HG03095 (cell line): ENCODE measurements around the gene ACOXL.

ENCODE experiments used
- ATAC-seq: cut with Tn5 transposase; IDR thresholded peaks from one replicate; pipeline ENCODE4 v1.9.1; 2021; ENCODE audit warnings: moderate library complexity; ENCODE audit not compliant: unreplicated experiment

The ACOXL gene

GRCh38 chr2:110904779-110905148 lies 172.4 kb downstream of the ACOXL start:
- ATAC-seq = no peak

- no peak for ATAC-seq
Measured at GRCh38 chr2:110905217-110905616, 172.8 kb downstream of the ACOXL start.

GRCh38 chr2:110906613-110907298 lies 174.4 kb downstream of the ACOXL start:
- no peak for ATAC-seq

GRCh38 chr2:110909501-110909900 lies 177.1 kb downstream of the ACOXL start:
- no peak for ATAC-seq

- no peak for ATAC-seq
Measured at GRCh38 chr2:110910423-110910822, 178.1 kb downstream of the ACOXL start.

- ATAC-seq = no peak
Measured at GRCh38 chr2:110919738-110920137, 187.4 kb downstream of the ACOXL start.

GRCh38 chr2:110925479-110925878 lies 193.1 kb downstream of the ACOXL start:
- ATAC-seq = no peak

- no peak for ATAC-seq
Measured at GRCh38 chr2:110927526-110927925, 195.2 kb downstream of the ACOXL start.

- ATAC-seq = no peak
Measured at GRCh38 chr2:110929528-110929927, 197.2 kb downstream of the ACOXL start.

GRCh38 chr2:110931648-110932047 lies 199.3 kb downstream of the ACOXL start:
- no peak for ATAC-seq

- ATAC-seq = no peak
Measured at GRCh38 chr2:110933420-110933819, 201.0 kb downstream of the ACOXL start.

- ATAC-seq = no peak
Measured at GRCh38 chr2:110934948-110935347, 202.6 kb downstream of the ACOXL start.

GRCh38 chr2:110940376-110940910 lies 208.1 kb downstream of the ACOXL start:
- ATAC-seq = no peak

- ATAC-seq = no peak
Measured at GRCh38 chr2:110941226-110941625, 208.9 kb downstream of the ACOXL start.

GRCh38 chr2:110943070-110943634 lies 210.8 kb downstream of the ACOXL start:
- no peak for ATAC-seq

- no peak for ATAC-seq
Measured at GRCh38 chr2:110946902-110947301, 214.5 kb downstream of the ACOXL start.

GRCh38 chr2:110948027-110948674 lies 215.8 kb downstream of the ACOXL start:
- ATAC-seq = no peak

GRCh38 chr2:110950281-110950680 lies 217.9 kb downstream of the ACOXL start:
- no peak for ATAC-seq

GRCh38 chr2:110955045-110955444 lies 222.7 kb downstream of the ACOXL start:
- no peak for ATAC-seq

GRCh38 chr2:110955556-110955955 lies 223.2 kb downstream of the ACOXL start:
- ATAC-seq = no peak

- no peak for ATAC-seq
Measured at GRCh38 chr2:110957293-110957692, 224.9 kb downstream of the ACOXL start.
